BLaER1 treated with 17β-estradiol and CSF1 and Interleukin-3, amounts not matched to agents 10 nM and 100 nM (cell line): ENCODE data around the gene SAFB2.

Source experiments
- H3K27ac ChIP-seq, 11 experiments: shearing (Covaris generic); formaldehyde crosslinking; 2 replicates each; pipeline ENCODE4 v1.8.1; 2022
- H3K27me3 ChIP-seq, 11 experiments: shearing (Covaris generic); formaldehyde crosslinking; 2 replicates each; pipeline ENCODE4 v1.8.1; 2022
- H3K36me3 ChIP-seq, 11 experiments: shearing (Covaris generic); formaldehyde crosslinking; 2 replicates each; pipeline ENCODE4 v1.8.1; 2022
- H3K4me1 ChIP-seq, 10 experiments: shearing (Covaris generic); formaldehyde crosslinking; 2 replicates each; pipeline ENCODE4 v1.8.1; 2022
- H3K4me2 ChIP-seq, 11 experiments: shearing (Covaris generic); formaldehyde crosslinking; 2 replicates each; pipeline ENCODE4 v1.8.1; 2022
- H3K4me3 ChIP-seq, 10 experiments: shearing (Covaris generic); formaldehyde crosslinking; 2 replicates each; pipeline ENCODE4 v1.8.1; 2022
- H3K9ac ChIP-seq, 11 experiments: shearing (Covaris generic); formaldehyde crosslinking; 2 replicates each; pipeline ENCODE4 v1.8.1; 2022
- H3K9me3 ChIP-seq, 11 experiments: shearing (Covaris generic); formaldehyde crosslinking; replicated peaks in 1 of 11; 2 replicates each; pipeline ENCODE4 v1.8.1; 2022
- H4K20me1 ChIP-seq, 11 experiments: shearing (Covaris generic); formaldehyde crosslinking; 2 replicates each; pipeline ENCODE4 v1.8.1; 2022
- Cebpa-rat ChIP-seq, 11 experiments: shearing (Covaris generic); IDR thresholded peaks; 2 replicates each; pipeline ENCODE4 v1.8.1; 2022

The SAFB2 gene

DNA sequence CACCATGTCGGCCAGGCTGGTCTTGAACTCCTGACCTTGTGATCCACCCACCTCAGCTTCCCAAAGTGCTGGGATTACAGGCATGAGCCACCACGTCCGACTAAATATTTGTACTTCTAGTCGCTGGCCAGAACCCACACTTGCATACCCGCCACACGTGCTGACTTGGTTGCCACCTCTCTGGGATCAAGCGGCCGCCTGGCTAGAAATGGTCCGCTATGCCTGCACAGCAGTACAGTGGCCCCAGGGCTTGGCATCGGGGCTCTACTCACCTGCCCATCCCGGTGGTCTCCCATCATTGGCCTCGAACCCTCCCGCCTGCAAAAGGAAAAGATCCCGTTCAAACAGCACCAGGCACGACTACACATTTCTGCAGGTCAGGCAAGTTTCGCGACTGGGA lies 31.1 kb downstream of the SAFB2 start:
- Histone ChIP-seq H3K9me3 (no peaks in the 10 kb centered on the region), H4K20me1 (peaks cover 48 to 100% (median 97%) of the 10 kb centered on the region in 11 experiments), H3K4me2 (no peak overlapping the region), H3K27ac (no peak overlapping the region), H3K9ac (no peak overlapping the region), H3K36me3 (peaks cover 99 to 100% (median 100%) of the 10 kb centered on the region in 11 experiments), H3K27me3 (no peaks in the 10 kb centered on the region), H3K4me1 (peaks cover 13 to 42% (median 35%) of the 10 kb centered on the region in 10 experiments), H3K4me3 (no peak overlapping the region)
- no peak for TF ChIP-seq Cebpa-rat (IDR thresholded peaks at IDR 0.05)

DNA sequence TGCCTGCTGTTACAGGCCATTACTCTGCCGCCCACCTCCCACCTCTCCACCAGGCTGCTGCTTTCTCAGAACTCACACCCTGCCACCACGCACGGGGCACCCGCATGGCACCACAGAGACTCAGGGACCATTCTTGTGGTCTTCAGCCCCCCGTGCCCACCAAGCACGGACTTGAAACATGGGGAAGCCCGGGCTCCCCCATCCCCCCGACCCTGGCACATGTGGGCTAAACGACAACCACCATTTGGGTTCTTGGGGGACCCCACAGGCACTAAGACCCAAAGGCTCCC lies 31.8 kb downstream of the SAFB2 start:
- Histone ChIP-seq H3K9me3 (no peaks in the 10 kb centered on the region), H3K27me3 (no peaks in the 10 kb centered on the region), H3K27ac (no peak overlapping the region), H4K20me1 (peaks cover 47 to 100% (median 97%) of the 10 kb centered on the region in 11 experiments), H3K9ac (no peak overlapping the region), H3K4me1 (peaks cover 19 to 42% (median 35%) of the 10 kb centered on the region in 10 experiments), H3K4me3 (no peak overlapping the region), H3K36me3 (peaks cover 92 to 98% (median 94%) of the 10 kb centered on the region in 11 experiments), H3K4me2 (no peak overlapping the region)
- no peak for TF ChIP-seq Cebpa-rat (IDR thresholded peaks at IDR 0.05)

DNA sequence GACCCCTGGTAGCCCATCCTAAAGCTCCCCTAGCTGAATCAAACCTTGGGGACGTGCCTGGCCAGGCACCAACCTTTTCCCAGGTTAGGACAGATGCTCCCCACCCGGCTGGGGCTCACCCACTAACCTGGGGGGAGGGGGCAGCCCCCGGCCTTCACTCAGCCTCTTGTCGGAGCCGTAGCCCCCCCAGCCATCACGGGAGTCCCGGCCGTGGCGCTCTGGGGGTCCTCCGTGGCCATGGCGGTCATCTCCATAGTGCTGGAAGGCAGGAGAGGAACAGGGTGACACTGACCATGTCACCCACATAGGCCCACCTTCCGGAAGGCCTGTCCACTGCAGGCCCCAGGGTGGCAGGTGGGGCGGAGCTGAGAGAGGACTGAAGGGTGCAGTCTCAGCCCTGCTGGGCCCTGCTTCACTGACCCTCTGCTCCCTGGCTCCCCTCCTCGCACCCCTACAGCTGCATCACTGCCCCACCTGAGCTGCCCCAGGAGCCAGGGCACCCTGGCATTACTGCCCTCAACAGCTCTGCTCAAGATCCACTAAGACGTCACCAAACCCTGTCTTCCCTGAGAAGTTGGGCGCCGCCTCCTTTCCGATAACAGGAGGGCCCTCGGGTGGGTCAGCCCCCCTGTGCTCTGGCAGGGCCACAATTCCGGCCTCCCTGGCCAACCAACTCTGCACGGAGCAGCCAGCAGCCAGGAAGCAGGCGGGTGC lies 32.3 kb downstream of the SAFB2 start:
- no peak overlapping the region for H3K27ac ChIP-seq
- H3K36me3 ChIP-seq = peaks cover 87 to 93% (median 89%) of the 10 kb centered on the region in 11 experiments
- no peak overlapping the region; a peak in 1 of 22 replicates for H3K9ac ChIP-seq
- no peak overlapping the region for H3K4me3 ChIP-seq
- H3K9me3 ChIP-seq = no peaks in the 10 kb centered on the region
- no peak overlapping the region for H3K4me2 ChIP-seq
- no peaks in the 10 kb centered on the region for H3K27me3 ChIP-seq
- H4K20me1 ChIP-seq = peaks cover 42 to 100% (median 97%) of the 10 kb centered on the region in 11 experiments
- H3K4me1 ChIP-seq = peaks cover 24 to 42% (median 35%) of the 10 kb centered on the region in 10 experiments
- no peak for TF ChIP-seq Cebpa-rat (IDR thresholded peaks at IDR 0.05)

DNA sequence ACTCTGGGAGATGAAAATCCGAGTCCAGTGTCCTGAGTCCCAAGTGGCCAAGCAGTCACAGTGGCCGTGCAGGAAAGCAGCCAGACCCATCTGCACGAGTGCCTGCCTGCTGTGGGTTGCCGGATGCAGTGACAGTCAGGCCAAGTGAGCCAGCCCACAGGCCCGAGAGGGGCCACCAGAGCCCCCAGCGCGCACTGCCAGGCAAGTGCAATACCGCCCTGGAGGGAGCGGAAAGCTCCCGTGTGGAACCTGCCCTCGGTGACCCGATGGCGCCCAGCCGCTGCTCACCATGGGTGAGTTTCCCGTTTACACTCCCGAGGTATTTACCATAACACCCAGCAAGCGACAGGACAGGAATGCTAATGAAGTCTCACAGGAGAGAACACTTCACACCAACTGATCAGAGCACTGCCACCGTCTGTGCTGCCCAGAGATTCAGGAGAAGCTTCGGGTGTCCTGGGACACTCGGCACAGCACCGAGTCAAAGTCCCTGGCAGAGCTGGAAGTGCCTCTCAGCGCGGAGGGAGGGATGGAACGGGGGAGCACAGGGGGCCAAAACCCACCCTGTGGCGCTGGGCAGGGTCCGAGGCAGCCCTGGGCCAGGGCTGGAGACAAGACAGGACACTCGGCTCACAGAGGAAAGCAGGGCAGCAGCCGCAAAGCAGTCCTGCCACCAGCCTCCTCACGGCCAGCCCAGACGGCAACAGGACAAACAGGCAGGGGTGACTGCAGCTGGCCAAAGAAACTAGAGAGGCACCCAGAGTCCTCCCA lies 33.5 kb downstream of the SAFB2 start:
- Histone ChIP-seq H3K27me3 (no peaks in the 10 kb centered on the region), H3K4me3 (no peak overlapping the region), H3K9ac (peak overlapping the region in 1 of 11 experiments; percentile 5; a peak in 1 of 22 replicates), H3K36me3 (peaks cover 75 to 87% (median 81%) of the 10 kb centered on the region in 11 experiments), H3K27ac (no peak overlapping the region), H3K9me3 (no peaks in the 10 kb centered on the region), H3K4me1 (peaks cover 27 to 48% (median 39%) of the 10 kb centered on the region in 10 experiments), H3K4me2 (no peak overlapping the region), H4K20me1 (peaks cover 30 to 100% (median 90%) of the 10 kb centered on the region in 11 experiments)
- TF ChIP-seq Cebpa-rat (IDR thresholded peaks at IDR 0.05) = no peak

DNA sequence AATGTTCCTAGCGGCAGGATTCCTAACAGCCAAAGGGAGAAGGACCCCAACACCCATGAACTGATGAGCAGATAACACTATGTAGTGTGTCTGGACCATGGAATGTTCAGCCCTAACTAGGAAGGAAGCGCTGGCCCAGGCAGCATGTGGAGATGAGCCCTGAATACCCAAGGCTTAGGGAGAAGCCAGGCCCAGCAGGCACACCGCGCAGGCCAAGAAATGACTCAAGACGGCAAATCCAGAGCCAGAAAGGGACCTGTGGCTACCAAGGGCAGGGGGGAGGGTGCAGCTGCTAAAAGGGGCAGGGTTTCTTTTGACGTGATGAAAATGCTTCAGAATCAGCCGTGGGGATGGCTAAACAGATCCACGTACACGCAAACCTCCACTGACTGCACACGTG lies 34.1 kb downstream of the SAFB2 start:
- Histone ChIP-seq H3K27ac (no peak overlapping the region), H3K4me1 (peaks cover 27 to 55% (median 45%) of the 10 kb centered on the region in 10 experiments), H3K9me3 (no peaks in the 10 kb centered on the region), H3K9ac (no peak overlapping the region), H3K4me3 (no peak overlapping the region), H4K20me1 (peaks cover 25 to 100% (median 88%) of the 10 kb centered on the region in 11 experiments), H3K4me2 (no peak overlapping the region), H3K27me3 (no peaks in the 10 kb centered on the region), H3K36me3 (peaks cover 71 to 87% (median 80%) of the 10 kb centered on the region in 11 experiments)
- no peak for TF ChIP-seq Cebpa-rat (IDR thresholded peaks at IDR 0.05)

DNA sequence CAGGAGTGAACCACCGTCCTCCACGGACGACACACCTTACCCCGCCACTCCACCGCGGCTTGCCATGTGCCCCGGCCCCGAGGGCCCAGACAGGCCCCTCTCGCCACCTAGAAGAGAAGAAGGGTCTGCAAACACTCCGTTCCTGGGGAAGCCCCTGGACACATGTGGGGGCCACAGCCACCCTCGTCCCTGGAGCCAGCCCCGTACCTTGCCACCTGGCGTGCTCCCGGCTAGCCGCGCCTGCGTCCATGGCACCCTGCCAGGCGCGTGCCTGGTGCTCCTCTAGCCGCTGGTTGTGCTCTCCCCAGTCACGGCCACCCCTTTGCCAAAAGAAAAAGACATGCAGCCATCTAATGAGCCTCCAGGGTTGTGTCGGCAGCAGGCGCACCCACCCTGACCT lies 34.9 kb downstream of the SAFB2 start:
- peak overlapping the region in 2 of 11 experiments; percentile 6 to 17; a peak in 1 of 22 replicates for H3K27ac ChIP-seq
- no peak overlapping the region for H3K9ac ChIP-seq
- peaks cover 27 to 63% (median 53%) of the 10 kb centered on the region in 10 experiments for H3K4me1 ChIP-seq
- peaks cover 67 to 87% (median 75%) of the 10 kb centered on the region in 11 experiments for H3K36me3 ChIP-seq
- no peak for TF ChIP-seq Cebpa-rat (IDR thresholded peaks at IDR 0.05)
- H3K9me3 ChIP-seq = no peaks in the 10 kb centered on the region
- H3K4me2 ChIP-seq = peak overlapping the region in 9 of 11 experiments; percentile 23 to 97 (median 86); a peak in 10 of 22 replicates
- no peaks in the 10 kb centered on the region for H3K27me3 ChIP-seq
- H4K20me1 ChIP-seq = peaks cover 18 to 97% (median 82%) of the 10 kb centered on the region in 11 experiments
- no peak overlapping the region for H3K4me3 ChIP-seq

DNA sequence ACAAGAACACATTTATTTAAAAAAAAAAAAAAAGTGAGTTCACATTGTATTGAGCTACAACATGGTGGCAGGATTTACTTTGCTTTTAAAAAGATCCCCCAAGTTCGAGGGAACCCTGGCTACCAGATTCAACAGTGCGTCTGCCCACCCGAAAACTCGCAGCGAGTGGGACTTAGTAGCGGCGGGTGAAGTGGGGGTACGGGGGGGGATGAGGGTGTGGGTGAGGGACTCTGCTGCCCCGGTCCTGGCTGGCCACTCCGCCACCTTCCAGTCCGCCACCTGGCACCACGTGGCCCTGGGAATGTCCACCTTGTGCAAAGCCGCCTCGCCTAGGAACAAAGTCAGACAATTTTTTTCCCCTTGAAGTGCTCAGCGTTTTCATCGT lies 35.5 kb downstream of the SAFB2 start:
- Histone ChIP-seq H3K4me3 (no peak overlapping the region), H3K4me2 (peak overlapping the region; percentile 78 to 97 (median 91); a peak in 21 of 22 replicates), H4K20me1 (peaks cover 18 to 97% (median 79%) of the 10 kb centered on the region in 11 experiments), H3K4me1 (peaks cover 27 to 69% (median 59%) of the 10 kb centered on the region in 10 experiments), H3K9me3 (no peaks in the 10 kb centered on the region), H3K36me3 (peaks cover 61 to 87% (median 71%) of the 10 kb centered on the region in 11 experiments), H3K27ac (peak overlapping the region in 5 of 11 experiments; percentile 48 to 84 (median 76); a peak in 7 of 22 replicates), H3K9ac (peak overlapping the region in 5 of 11 experiments; percentile 33 to 74 (median 67); a peak in 5 of 22 replicates), H3K27me3 (no peaks in the 10 kb centered on the region)
- no peak for TF ChIP-seq Cebpa-rat (IDR thresholded peaks at IDR 0.05)

DNA sequence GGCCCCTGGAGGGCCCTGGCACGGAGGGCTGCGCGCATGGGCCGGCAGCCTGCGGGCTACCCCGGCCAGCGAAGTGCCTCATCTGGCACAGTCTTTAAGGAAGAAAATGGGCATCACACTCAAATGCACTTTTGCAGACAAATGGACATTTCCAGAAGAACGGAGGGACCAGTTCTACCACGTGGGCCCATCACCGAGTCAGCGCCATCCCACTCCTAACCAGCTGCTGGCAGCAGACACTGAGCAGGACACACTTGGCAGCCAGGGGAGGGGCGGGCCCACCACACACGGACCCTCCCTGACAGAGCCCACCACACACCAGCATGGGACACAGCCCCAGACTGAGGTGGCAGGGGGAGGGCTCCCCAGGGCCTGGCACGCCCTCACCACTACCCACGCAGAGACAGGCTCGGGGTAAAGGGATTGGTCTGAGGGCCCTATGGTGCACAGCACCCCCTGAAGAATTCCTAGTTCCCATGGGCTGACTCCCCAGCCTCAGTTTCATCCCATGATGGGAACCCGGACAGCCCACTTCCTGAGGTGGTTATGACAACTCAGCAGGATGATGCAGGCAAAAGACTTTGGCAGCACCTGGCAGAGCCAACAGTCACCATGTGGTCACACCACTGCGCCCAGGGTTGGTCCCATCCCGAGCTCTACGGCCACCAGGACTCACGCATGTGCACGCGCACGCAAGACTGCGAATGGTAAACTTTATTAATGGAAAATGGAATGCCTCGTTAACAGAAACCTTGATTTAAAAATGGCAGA lies 36.1 kb downstream of the SAFB2 start:
- H3K4me2 ChIP-seq = peak overlapping the region; percentile 78 to 97 (median 91)
- H3K27me3 ChIP-seq = no peaks in the 10 kb centered on the region
- H3K27ac ChIP-seq = peak overlapping the region in 8 of 11 experiments; percentile 46 to 84 (median 66); a peak in 15 of 22 replicates
- peaks cover 55 to 87% (median 71%) of the 10 kb centered on the region in 11 experiments for H3K36me3 ChIP-seq
- H3K4me1 ChIP-seq = peaks cover 27 to 74% (median 65%) of the 10 kb centered on the region in 10 experiments
- peak overlapping the region in 7 of 10 experiments; percentile 7 to 43 (median 33); a peak in 11 of 20 replicates for H3K4me3 ChIP-seq
- TF ChIP-seq Cebpa-rat (IDR thresholded peaks at IDR 0.05) = no peak
- H4K20me1 ChIP-seq = peaks cover 18 to 97% (median 79%) of the 10 kb centered on the region in 11 experiments
- no peaks in the 10 kb centered on the region for H3K9me3 ChIP-seq
- peak overlapping the region; percentile 2 to 74 (median 53); a peak in 19 of 22 replicates for H3K9ac ChIP-seq
